NOMO-1 treated with dmso at 0.1 percent for 144 hours (cell line): ENCODE data around the gene ALG14.
"Not testable (repeated sequence)": the region's sequence is repeated elsewhere in the genome, so short reads cannot be mapped to it uniquely, and the experiment has no call there.

Source experiments
- DNase-seq: peaks from one replicate; lab custom pipeline; 2025; ENCODE audit not compliant: unreplicated experiment; lab: John Stamatoyannopoulos, UW

ALG14 gene

GRCh38 chr1:94958081-94958480, 114.7 kb downstream of the ALG14 start:
- DNase-seq, result no peak

GRCh38 chr1:94955767-94956632, 116.8 kb downstream of the ALG14 start:
- no peak for DNase-seq

GRCh38 chr1:94954263-94955220, 118.2 kb downstream of the ALG14 start:
- no peak for DNase-seq

GRCh38 chr1:94953746-94954145, 119.0 kb downstream of the ALG14 start:
- DNase-seq, result no peak

GRCh38 chr1:94953107-94953506, 119.6 kb downstream of the ALG14 start:
- no peak for DNase-seq

GRCh38 chr1:94952539-94952938, 120.2 kb downstream of the ALG14 start:
- DNase-seq, result no peak

GRCh38 chr1:94951509-94952208, 121.1 kb downstream of the ALG14 start:
- no peak for DNase-seq

GRCh38 chr1:94951046-94951445, 121.7 kb downstream of the ALG14 start:
- no peak for DNase-seq

- no peak for DNase-seq
Observed at GRCh38 chr1:94949681-94950661, 122.8 kb downstream of the ALG14 start.

GRCh38 chr1:94947437-94947836, 125.3 kb downstream of the ALG14 start:
- no peak for DNase-seq

GRCh38 chr1:94946886-94947285, 125.9 kb downstream of the ALG14 start:
- no peak for DNase-seq

- DNase-seq, result no peak
Observed at GRCh38 chr1:94942171-94943128, 130.3 kb downstream of the ALG14 start.

GRCh38 chr1:94941480-94941879, 131.3 kb downstream of the ALG14 start:
- DNase-seq, result not testable (repeated sequence)

GRCh38 chr1:94940738-94941137, 132.0 kb downstream of the ALG14 start:
- DNase-seq, result no peak

- no peak for DNase-seq
Observed at GRCh38 chr1:94937820-94938219, 134.9 kb downstream of the ALG14 start.

GRCh38 chr1:94936861-94937620, 135.7 kb downstream of the ALG14 start:
- no peak for DNase-seq

GRCh38 chr1:94935476-94935875, 137.3 kb downstream of the ALG14 start:
- DNase-seq, result no peak

- DNase-seq, result no peak
Observed at GRCh38 chr1:94935034-94935433, 137.7 kb downstream of the ALG14 start.
